Articular chondrocyte of knee joint (primary cell): ENCODE data around the gene AXIN2. TPM values are rescaled to one million over a fixed set of nuclear protein-coding genes. Genes with fewer than 3 reads are reported as not detected.

Experiments used
- total RNA-seq: library from RNA; depleted of rRNA; stranded (reverse); fragments of >200 nt; gene quantifications from 2 replicates; pipeline ENCODE4 v1.2.3, GENCODE V29; 2012

AXIN2 gene, protein sequence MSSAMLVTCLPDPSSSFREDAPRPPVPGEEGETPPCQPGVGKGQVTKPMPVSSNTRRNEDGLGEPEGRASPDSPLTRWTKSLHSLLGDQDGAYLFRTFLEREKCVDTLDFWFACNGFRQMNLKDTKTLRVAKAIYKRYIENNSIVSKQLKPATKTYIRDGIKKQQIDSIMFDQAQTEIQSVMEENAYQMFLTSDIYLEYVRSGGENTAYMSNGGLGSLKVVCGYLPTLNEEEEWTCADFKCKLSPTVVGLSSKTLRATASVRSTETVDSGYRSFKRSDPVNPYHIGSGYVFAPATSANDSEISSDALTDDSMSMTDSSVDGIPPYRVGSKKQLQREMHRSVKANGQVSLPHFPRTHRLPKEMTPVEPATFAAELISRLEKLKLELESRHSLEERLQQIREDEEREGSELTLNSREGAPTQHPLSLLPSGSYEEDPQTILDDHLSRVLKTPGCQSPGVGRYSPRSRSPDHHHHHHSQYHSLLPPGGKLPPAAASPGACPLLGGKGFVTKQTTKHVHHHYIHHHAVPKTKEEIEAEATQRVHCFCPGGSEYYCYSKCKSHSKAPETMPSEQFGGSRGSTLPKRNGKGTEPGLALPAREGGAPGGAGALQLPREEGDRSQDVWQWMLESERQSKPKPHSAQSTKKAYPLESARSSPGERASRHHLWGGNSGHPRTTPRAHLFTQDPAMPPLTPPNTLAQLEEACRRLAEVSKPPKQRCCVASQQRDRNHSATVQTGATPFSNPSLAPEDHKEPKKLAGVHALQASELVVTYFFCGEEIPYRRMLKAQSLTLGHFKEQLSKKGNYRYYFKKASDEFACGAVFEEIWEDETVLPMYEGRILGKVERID
- total RNA-seq = 13.5 and 19.0 TPM in 2 replicates

DNA sequence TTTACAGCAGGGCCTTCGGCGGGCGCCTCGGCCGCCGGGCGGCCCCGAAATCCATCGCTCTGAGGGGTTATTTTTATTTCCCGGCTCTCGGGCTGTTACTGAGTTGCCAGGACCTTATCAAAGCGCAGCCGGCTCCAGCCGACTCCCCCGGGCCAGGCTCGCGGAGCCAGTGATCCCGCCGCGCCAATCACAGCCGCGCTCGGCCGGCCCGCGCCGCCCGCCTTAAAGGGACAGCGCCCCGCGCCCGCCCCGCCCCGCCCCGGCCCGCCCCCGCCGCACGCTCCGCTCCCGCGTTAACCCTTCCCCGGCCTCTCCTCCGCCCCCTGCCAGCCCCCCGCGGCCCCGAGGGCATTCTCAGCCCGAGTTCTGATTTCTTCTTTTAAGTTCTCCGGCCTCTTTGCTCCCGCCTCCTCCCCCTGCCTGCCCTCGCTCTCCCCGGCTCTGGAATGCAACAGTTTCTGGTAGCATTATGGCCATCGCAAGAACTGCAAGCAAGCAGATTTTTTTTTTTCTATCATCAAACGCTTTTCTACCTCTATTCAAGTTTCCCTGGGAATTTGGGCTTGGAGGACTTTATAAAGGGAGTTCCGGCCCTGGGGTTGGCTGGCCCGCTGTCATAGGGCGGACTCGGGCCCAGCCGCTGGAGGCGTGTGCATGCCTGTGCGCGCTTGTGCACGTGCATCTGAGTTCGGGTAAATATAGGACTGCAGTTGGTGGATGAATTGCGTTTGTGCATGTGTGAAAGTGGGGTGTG, at the start of gene AXIN2:
AXIN2 (minus strand) TSS at position 197 of the 754 bp plus-strand sequence. CDS start 3,028 bp downstream, outside the sequence.

